Measurements from ENCODE around the gene TTC28.

GRCh38 chr22:28417431-28417830, 262.2 kb downstream of the TTC28 start:
- TF ChIP-seq ZNF274 (IDR thresholded peaks at IDR 0.05; ENCODE audit: low read depth, low read length), result no peak
- TF ChIP-seq YY1 (IDR thresholded peaks at IDR 0.05; ENCODE audit: insufficient read depth, insufficient read length), result no peak
- no peak for TF ChIP-seq SUZ12 (IDR thresholded peaks at IDR 0.05; ENCODE audit: extremely low read depth, insufficient read depth, insufficient read length)
